ENCODE measurements around the gene CTSV.
"Not testable (repeated sequence)": the region's sequence is repeated elsewhere in the genome, so short reads cannot be mapped to it uniquely, and the experiment has no call there.

CTSV gene

DNA sequence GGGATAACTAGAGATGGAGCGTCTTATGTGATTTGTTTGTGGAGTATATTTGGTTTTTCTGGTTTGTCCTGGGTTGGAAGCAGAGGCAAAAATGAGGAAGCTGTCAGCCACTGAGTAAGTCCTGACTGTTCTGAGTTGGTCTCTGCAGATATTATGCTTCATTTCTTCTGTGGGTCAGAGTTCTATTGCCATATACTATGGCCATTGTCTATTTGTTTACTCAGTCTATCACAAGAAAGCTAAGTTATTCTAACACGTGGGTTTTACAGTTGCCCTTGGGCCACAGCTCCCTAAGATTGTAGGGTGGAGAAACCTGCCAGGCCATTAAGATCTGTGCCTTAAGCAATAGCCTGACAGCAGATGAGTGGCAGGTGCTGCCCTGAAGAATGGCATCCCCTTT lies 3.0 kb upstream of the CTSV start:
- DNase-seq (ENCODE audit: low read depth, low spot score) = no peak

DNA sequence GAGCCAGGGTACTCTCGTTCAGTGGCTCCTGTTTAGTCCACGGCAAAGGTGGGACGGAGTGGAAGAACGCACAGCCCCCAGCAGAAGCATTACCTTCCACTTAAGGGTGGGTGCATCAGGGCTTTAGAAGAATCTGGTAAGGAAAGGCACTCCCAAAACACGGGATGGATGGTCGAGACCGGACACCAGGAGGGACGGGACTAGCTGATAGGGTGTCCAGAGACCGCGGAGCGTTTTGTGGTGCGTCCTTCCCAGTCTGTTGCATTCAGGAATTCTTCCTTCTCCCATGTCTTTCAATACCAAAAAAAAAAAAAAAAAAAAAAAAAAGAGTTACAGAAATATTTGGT lies 545 bp upstream of the CTSV start:
- peak; percentile 6 for DNase-seq (ENCODE audit: low read depth, low spot score)

DNA sequence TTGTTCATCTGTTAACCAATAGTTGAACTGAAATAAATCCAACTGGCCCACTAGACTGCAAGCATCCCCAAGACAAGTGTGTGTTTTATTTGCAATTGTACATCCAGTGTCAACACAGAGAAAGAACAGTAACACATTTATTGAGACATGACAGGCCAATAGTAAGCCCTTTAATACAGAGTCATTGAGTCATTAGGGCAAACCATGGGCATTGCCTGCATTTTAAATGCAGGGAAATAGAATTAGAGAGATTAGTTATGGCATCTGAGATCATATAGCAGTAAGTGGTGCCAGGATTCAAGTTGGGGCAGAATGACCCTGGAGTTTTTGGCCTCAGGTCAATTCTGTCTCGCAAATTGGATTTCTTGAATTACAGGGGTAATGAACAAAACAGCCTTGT lies 15.4 kb downstream of the CTSV start:
- DNase-seq (ENCODE audit: low read depth, low spot score) = not testable (repeated sequence)

DNA sequence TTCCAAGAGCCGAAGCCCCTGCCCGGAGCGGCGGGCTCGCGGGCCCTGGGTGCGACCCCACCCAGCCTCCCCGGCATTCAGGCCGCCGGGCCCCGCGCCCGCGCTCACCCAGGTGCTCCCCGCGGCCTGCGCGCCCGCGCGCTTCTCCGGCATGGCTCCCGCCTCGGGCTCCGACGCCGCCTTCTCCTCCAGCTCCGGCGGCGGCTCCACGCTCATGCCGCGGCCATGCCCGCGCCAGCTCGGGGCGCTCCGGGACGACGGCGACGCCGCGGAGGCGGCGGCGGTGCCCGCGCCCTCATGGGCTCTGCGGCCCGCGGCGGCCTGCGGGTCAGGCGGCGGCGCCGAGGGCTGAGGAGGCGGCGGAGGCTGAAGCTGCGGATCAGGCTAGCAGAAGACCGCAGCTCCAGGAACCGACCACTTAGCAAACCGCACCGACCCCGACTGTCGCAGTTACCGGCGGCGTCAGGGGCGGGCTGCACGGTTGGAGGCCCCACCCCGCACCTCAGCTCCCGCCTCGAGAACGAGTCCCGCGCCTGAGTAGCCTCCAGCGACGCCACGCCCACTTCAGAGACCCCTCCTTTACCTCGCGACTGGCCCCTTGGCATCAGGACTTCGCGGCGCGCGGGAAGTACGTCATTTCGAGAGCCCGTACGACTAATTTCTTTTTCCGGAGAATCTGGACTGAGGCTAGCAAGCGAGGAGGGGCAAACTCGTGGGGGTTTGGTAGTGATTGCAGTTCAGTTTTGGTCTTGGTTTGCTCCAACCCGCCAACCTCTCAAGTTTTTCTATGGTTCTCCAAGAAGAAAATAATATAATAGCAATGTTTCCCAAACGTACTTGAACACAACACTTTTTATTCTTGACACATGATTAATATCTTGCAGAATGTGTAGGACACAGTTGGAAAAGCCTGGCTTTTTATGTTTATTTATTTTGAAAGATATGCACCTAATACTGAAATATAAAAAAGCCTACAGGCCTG lies 25.5 kb downstream of the CTSV start:
- DNase-seq (ENCODE audit: low read depth, low spot score) = peak; percentile 26

DNA sequence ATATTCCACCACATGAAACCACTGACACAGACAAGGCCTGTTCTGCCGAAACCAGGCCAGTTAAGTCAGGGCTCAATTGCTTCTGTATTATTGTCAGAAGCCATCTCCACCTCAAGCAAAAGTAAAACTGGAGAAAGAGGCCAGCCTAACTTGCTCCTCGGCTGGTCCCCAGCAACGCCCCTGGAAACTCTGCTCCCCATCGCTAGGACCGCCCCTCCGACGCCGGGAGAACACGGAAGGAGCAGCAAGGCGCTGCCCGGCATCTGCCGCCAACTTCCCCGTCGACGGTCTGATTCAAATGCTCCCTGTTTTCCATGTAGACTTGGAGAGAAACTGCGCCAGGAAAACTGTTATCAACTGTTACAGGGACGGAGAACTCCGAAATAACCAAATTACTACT lies 26.3 kb downstream of the CTSV start:
- not testable (repeated sequence) for DNase-seq (ENCODE audit: low read depth, low spot score)

- DNase-seq (ENCODE audit: low read depth, low spot score) = not testable (repeated sequence)
Observed at GRCh38 chr9:97002195-97002594, 36.7 kb downstream of the CTSV start.

GRCh38 chr9:97001338-97001737 lies 37.6 kb downstream of the CTSV start:
- DNase-seq (ENCODE audit: low read depth, low spot score) = not testable (repeated sequence)

GRCh38 chr9:97000139-97000787 lies 38.7 kb downstream of the CTSV start:
- DNase-seq (ENCODE audit: low read depth, low spot score) = not testable (repeated sequence)

GRCh38 chr9:96999733-97000132 lies 39.2 kb downstream of the CTSV start:
- not testable (repeated sequence) for DNase-seq (ENCODE audit: low read depth, low spot score)

DNA sequence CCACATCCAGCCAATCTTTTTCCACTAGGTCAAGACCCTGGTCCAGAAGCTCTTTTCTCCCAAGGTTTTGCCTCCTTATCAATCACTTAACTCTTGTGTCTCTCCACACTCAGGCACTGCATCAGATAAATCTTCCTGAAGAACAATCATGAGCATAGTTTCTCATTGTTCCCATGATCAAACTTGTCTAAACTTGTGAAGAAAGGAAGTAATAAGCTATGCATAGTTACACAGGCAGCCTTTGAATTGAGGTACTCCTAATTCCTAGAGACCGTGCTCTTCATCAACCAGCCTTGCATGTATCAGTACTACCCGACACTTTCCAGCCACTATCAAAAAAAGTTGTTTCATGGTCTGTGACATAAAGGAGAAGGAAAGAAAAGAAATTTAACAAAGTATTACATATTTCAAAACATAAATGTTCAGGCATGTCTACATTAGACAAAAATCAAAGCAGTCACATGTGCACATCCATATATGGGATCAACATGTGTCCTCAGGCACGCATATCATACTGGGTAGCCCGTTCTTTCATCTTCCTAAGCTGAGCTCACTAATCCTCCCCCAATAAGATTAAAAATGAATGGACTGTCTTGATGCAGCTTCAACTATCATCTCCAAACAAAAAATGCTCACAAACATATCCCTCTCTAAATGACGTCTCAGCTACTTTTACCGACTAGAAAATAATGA lies 41.8 kb downstream of the CTSV start:
- not testable (repeated sequence) for DNase-seq (ENCODE audit: low read depth, low spot score)

DNA sequence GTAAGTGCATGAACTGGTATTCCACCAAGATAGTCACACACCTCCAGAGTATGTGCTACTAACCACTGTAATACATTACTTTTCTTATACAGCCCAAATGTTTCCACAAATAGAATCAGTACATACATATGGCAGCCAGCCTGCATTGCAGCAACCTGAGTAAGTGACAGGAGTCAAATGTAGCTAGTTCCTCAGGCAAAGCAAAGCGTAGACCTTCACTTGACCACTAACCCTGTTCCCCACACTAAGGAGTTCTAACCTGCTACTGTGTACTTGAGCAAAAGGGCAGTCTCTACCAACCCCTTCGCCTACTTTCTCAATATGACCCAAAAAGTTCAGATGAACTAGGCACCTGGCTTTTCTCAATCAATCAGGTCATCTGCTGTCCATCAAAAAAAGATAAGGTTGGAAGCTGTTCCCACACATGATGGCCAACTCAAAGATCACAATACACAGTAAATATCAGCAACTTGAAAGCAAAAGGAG lies 44.4 kb downstream of the CTSV start:
- not testable (repeated sequence) for DNase-seq (ENCODE audit: low read depth, low spot score)

GRCh38 chr9:96992303-96992702 lies 46.6 kb downstream of the CTSV start:
- DNase-seq (ENCODE audit: low read depth, low spot score) = not testable (repeated sequence)

DNA sequence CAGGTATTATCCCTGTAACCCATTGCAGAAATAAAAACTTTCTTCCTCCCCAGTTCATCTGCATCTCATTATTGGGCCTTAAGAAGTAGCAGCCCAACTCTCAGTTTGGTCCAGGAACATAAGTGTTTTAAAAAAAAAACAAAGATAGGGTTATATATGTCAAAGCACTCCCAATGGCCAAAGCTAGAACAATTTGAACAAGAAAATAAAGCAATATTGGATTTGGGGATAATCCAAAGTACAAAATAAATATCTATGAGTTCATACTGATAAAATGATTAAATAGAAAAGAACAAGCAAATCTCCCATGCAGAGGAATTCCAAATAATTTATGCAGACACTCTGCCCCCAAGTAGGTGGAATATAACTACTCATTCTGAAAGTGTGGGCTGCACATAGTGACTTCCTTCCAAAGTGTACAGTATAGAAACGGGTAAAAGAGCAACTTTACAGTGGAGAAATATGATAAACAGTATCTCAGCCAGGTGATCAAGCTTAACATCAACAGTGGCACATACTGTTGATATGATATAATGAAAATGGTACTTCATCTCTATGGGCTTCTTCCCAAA lies 49.1 kb downstream of the CTSV start:
- DNase-seq (ENCODE audit: low read depth, low spot score) = not testable (repeated sequence)

DNA sequence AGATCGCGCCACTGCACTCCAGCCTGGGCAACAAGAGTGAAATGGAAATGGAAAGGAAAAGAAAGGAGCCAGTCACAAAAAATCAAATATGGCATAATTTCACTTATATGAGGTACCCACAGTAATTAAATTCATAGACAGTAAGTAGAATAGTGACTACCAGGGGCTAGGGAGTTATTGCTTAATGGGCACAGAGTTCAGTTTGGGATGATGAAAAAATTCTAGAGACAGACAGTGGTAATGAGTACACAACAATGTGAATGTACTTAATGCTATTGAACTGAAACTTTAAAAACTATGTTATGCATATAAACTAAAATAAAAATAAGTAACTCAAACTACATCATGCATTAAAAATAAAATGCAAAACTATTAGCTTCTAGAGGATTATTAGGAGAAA lies 54.1 kb downstream of the CTSV start:
- not testable (repeated sequence) for DNase-seq (ENCODE audit: low read depth, low spot score)

- DNase-seq (ENCODE audit: low read depth, low spot score) = not testable (repeated sequence)
Observed at GRCh38 chr9:96984139-96984538, 54.8 kb downstream of the CTSV start.

- not testable (repeated sequence) for DNase-seq (ENCODE audit: low read depth, low spot score)
Observed at GRCh38 chr9:96983496-96984122, 55.3 kb downstream of the CTSV start.
